GM19372 (cell line): ENCODE data around the gene REP15.
"Not testable (repeated sequence)": the region's sequence is repeated elsewhere in the genome, so short reads cannot be mapped to it uniquely, and the experiment has no call there.

Experiments used
- ATAC-seq: cut with Tn5 transposase; IDR thresholded peaks from one replicate; pipeline ENCODE4 v1.9.1; 2021; ENCODE audit warnings: mild to moderate bottlenecking, low read depth, moderate library complexity; ENCODE audit not compliant: unreplicated experiment

Gene REP15

GRCh38 chr12:27695556-27696292 is 523 bp upstream of the REP15 start:
- no peak for ATAC-seq

- ATAC-seq: no peak
These were observed 767 bp downstream of the REP15 start for GRCh38 chr12:27696864-27697564.

GRCh38 chr12:27703720-27704452 is 7.6 kb downstream of the REP15 start:
- peak; percentile 95 for ATAC-seq

GRCh38 chr12:27705263-27705662 is 9.0 kb downstream of the REP15 start:
- ATAC-seq: no peak

GRCh38 chr12:27707216-27707615 is 11.0 kb downstream of the REP15 start:
- ATAC-seq: no peak

GRCh38 chr12:27709212-27709931 is 13.1 kb downstream of the REP15 start:
- ATAC-seq: no peak

GRCh38 chr12:27709932-27710591 is 13.8 kb downstream of the REP15 start:
- peak; percentile 39 for ATAC-seq

- ATAC-seq: peak; percentile 94
These were observed 14.5 kb downstream of the REP15 start, which contains the start of gene MRPS35 for GRCh38 chr12:27710592-27711316. Gene MRPS35, plus strand, starts transcription at chr12:27710832. Its CDS starts 12 bp downstream, at chr12:27710844.

- ATAC-seq: peak; percentile 3
These were observed 15.1 kb downstream of the REP15 start for GRCh38 chr12:27711317-27711682.

- no peak for ATAC-seq
These were observed 15.7 kb downstream of the REP15 start for GRCh38 chr12:27711967-27712366.

- no peak for ATAC-seq
These were observed 27.0 kb downstream of the REP15 start for GRCh38 chr12:27723212-27723611.

- ATAC-seq: no peak
These were observed 33.9 kb downstream of the REP15 start for GRCh38 chr12:27730097-27730588.

GRCh38 chr12:27732281-27732680 is 36.0 kb downstream of the REP15 start:
- no peak for ATAC-seq

- ATAC-seq: peak; percentile 71
These were observed 36.9 kb downstream of the REP15 start for GRCh38 chr12:27733052-27733656.

- ATAC-seq: no peak
These were observed 37.5 kb downstream of the REP15 start for GRCh38 chr12:27733791-27734190.

GRCh38 chr12:27734321-27734720 is 38.1 kb downstream of the REP15 start:
- ATAC-seq: not testable (repeated sequence)

GRCh38 chr12:27743601-27744000 is 47.4 kb downstream of the REP15 start:
- no peak for ATAC-seq

- not testable (repeated sequence) for ATAC-seq
These were observed 49.5 kb downstream of the REP15 start for GRCh38 chr12:27745734-27746133.
